ENCODE measurements around the gene MAGI1. TPM values are rescaled to one million over a fixed set of nuclear protein-coding genes. Genes with fewer than 3 reads are reported as not detected.
A peak's percentile ranks its signal among the peaks of the same experiment; 100 is the strongest.

Gene MAGI1
- total RNA-seq, 1 experiment from 2014 or later: 58.2 TPM

DNA sequence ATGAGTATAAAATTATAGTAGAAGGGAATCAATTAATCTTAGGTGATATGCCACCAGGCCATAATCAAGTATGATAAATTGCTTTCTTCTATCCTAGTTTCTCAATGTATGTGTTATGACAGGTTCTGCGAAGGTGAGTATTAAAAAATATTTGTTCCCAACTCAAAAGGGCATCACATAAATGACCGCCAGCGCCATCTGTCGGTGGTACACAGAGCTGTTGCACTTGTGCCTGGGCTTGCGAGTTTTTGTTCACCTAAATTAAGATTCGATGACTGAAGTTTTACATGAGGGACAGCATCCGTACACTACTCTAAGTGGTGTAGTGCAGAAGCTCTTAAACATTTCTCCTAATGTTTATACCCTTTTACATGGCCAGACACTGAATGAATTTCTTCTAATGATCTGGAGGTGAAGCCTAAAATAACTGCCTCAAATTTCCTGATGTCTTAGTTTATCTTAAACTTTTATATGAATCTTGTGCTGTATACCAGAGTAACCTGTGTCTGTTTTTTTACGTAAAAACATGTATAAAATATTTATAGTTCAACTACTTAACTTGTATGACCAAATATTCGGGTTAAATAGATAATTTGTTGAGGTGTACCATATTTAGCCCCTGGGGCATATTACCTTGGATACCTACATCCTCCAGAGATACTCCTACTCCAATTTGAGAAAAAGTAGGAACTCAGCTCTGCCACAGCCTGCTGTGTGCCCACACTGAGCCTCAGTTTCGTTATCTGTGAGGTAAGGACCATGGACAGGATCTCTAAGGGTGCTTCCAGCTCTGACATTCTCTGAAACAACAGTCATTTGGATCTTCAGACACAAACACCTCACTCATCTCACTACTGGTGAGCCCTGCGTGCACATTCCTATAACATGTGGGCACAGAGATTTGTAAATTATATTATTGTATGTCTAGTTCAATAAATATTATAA, 365.6 kb downstream of the MAGI1 start:
- POLR2A ChIA-PET: no interaction called here
- Mint-ChIP-seq H3K27me3 (ENCODE audit: low read depth) (no peaks in the 10 kb centered on the region), H3K27ac (no peak overlapping the region), H3K36me3 (no peaks in the 10 kb centered on the region), H3K4me3 (no peak overlapping the region), H3K4me1 (peaks cover 36% of the 10 kb centered on the region), H3K9me3 (no peaks in the 10 kb centered on the region)
- peak; percentile 66 for ATAC-seq
- CTCF ChIA-PET: interaction anchor here (0.6 to 3.7 kb wide), 29 partner anchors 8 to 339 kb away, joined by 3 to 23 read pairs (median 4); no protein-coding TSS in a partner anchor
- TF ChIP-seq, protein P1, sequence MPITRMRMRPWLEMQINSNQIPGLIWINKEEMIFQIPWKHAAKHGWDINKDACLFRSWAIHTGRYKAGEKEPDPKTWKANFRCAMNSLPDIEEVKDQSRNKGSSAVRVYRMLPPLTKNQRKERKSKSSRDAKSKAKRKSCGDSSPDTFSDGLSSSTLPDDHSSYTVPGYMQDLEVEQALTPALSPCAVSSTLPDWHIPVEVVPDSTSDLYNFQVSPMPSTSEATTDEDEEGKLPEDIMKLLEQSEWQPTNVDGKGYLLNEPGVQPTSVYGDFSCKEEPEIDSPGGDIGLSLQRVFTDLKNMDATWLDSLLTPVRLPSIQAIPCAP (CRISPR knock-in tag; IDR thresholded peaks at IDR 0.05): no peak
- TF ChIP-seq, protein P2, sequence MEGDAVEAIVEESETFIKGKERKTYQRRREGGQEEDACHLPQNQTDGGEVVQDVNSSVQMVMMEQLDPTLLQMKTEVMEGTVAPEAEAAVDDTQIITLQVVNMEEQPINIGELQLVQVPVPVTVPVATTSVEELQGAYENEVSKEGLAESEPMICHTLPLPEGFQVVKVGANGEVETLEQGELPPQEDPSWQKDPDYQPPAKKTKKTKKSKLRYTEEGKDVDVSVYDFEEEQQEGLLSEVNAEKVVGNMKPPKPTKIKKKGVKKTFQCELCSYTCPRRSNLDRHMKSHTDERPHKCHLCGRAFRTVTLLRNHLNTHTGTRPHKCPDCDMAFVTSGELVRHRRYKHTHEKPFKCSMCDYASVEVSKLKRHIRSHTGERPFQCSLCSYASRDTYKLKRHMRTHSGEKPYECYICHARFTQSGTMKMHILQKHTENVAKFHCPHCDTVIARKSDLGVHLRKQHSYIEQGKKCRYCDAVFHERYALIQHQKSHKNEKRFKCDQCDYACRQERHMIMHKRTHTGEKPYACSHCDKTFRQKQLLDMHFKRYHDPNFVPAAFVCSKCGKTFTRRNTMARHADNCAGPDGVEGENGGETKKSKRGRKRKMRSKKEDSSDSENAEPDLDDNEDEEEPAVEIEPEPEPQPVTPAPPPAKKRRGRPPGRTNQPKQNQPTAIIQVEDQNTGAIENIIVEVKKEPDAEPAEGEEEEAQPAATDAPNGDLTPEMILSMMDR (IDR thresholded peaks at IDR 0.05): peak; percentile 85
- DNase-seq (ENCODE audit: low spot score): peak; percentile 74

DNA sequence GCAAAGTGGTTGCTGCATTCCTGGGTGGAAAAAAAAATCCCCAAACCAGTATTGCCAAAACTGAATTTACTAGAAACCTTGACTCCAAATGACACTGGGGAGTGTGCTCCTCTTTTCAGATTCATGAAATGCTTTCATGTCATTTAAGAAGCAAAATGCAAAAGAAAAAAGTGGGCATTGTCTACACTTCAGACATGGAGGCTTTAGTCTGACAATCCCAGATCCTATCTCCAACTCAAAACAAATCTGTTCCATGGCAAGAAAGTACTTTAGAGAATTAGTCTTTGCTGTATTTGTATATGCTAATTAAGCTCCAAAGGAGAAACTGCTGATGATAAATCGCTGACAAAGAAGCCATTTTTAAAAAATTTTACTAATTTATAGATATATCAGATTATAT, 366.7 kb downstream of the MAGI1 start:
- POLR2A ChIA-PET: no interaction called here
- no peak overlapping the region for H3K27ac Mint-ChIP-seq
- ATAC-seq (no peak), DNase-seq (ENCODE audit: low spot score) (no peak)
- no peaks in the 10 kb centered on the region for H3K36me3 Mint-ChIP-seq
- H3K27me3 Mint-ChIP-seq (ENCODE audit: low read depth): no peaks in the 10 kb centered on the region
- CTCF ChIA-PET: interaction anchor here (1.2 to 3.7 kb wide), 3 partner anchors 79 to 206 kb away, joined by 3 to 20 read pairs (median 3); no protein-coding TSS in a partner anchor
- TF ChIP-seq, protein P3, sequence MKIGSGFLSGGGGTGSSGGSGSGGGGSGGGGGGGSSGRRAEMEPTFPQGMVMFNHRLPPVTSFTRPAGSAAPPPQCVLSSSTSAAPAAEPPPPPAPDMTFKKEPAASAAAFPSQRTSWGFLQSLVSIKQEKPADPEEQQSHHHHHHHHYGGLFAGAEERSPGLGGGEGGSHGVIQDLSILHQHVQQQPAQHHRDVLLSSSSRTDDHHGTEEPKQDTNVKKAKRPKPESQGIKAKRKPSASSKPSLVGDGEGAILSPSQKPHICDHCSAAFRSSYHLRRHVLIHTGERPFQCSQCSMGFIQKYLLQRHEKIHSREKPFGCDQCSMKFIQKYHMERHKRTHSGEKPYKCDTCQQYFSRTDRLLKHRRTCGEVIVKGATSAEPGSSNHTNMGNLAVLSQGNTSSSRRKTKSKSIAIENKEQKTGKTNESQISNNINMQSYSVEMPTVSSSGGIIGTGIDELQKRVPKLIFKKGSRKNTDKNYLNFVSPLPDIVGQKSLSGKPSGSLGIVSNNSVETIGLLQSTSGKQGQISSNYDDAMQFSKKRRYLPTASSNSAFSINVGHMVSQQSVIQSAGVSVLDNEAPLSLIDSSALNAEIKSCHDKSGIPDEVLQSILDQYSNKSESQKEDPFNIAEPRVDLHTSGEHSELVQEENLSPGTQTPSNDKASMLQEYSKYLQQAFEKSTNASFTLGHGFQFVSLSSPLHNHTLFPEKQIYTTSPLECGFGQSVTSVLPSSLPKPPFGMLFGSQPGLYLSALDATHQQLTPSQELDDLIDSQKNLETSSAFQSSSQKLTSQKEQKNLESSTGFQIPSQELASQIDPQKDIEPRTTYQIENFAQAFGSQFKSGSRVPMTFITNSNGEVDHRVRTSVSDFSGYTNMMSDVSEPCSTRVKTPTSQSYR (CRISPR knock-in tag; IDR thresholded peaks at IDR 0.05): no peak
- TF ChIP-seq NFE2L1 (CRISPR knock-in tag; IDR thresholded peaks at IDR 0.05): no peak
- no peak for TF ChIP-seq ATF1 (CRISPR knock-in tag; IDR thresholded peaks at IDR 0.05)
- no peak for TF ChIP-seq RELA (CRISPR knock-in tag; IDR thresholded peaks at IDR 0.05; ENCODE audit: borderline replicate concordance)
- TF ChIP-seq ZNF317 (CRISPR knock-in tag; IDR thresholded peaks at IDR 0.05; ENCODE audit: borderline replicate concordance, low read depth): no peak
- no peak for TF ChIP-seq TCF7 (CRISPR knock-in tag; IDR thresholded peaks at IDR 0.05; ENCODE audit: low read depth)
- no peaks in the 10 kb centered on the region for H3K9me3 Mint-ChIP-seq
- H3K4me1 Mint-ChIP-seq: peaks cover 36% of the 10 kb centered on the region
- H3K4me3 Mint-ChIP-seq: no peak overlapping the region

DNA sequence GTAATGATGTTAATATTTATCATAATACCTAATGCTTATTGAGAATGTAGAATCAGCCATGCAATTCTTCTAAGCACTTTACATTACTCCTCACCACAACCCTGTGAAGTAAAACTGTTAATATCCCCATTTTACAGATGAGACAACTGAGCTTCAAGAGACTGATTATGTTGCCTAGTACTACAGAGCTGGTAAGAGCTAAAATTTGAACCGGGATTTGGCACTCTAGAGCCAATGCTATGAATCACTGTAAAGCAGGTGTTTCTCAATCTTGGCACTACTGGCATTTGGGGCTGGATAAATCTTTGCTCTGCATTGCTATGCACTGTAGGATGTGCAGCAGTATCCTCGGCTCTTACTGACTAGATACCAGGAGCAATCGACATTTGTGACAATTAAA, 367.7 kb downstream of the MAGI1 start:
- no peak overlapping the region for H3K4me3 Mint-ChIP-seq
- no peaks in the 10 kb centered on the region for H3K9me3 Mint-ChIP-seq
- no peak for DNase-seq (ENCODE audit: low spot score)
- POLR2A ChIA-PET: no interaction called here
- no peak overlapping the region for H3K27ac Mint-ChIP-seq
- peaks cover 37% of the 10 kb centered on the region for H3K4me1 Mint-ChIP-seq
- CTCF ChIA-PET: interaction anchor here (1.2 to 1.5 kb wide), 2 partner anchors 80 to 101 kb away, joined by 3 read pairs; no protein-coding TSS in a partner anchor
- H3K27me3 Mint-ChIP-seq (ENCODE audit: low read depth): no peaks in the 10 kb centered on the region
- H3K36me3 Mint-ChIP-seq: no peaks in the 10 kb centered on the region
- ATAC-seq: no peak
- TF ChIP-seq KAT7 (CRISPR knock-in tag; IDR thresholded peaks at IDR 0.05; ENCODE audit: borderline replicate concordance) (no peak), NR1H2 (CRISPR knock-in tag; IDR thresholded peaks at IDR 0.05) (no peak), HMGA2 (CRISPR knock-in tag; IDR thresholded peaks at IDR 0.05) (no peak), FOXP1 (CRISPR knock-in tag; IDR thresholded peaks at IDR 0.05; ENCODE audit: borderline replicate concordance) (no peak), RORB (CRISPR knock-in tag; IDR thresholded peaks at IDR 0.05) (no peak), CREM (CRISPR knock-in tag; IDR thresholded peaks at IDR 0.05) (no peak), EMX1 (CRISPR knock-in tag; IDR thresholded peaks at IDR 0.05) (no peak)
- TF ChIP-seq, protein P4, sequence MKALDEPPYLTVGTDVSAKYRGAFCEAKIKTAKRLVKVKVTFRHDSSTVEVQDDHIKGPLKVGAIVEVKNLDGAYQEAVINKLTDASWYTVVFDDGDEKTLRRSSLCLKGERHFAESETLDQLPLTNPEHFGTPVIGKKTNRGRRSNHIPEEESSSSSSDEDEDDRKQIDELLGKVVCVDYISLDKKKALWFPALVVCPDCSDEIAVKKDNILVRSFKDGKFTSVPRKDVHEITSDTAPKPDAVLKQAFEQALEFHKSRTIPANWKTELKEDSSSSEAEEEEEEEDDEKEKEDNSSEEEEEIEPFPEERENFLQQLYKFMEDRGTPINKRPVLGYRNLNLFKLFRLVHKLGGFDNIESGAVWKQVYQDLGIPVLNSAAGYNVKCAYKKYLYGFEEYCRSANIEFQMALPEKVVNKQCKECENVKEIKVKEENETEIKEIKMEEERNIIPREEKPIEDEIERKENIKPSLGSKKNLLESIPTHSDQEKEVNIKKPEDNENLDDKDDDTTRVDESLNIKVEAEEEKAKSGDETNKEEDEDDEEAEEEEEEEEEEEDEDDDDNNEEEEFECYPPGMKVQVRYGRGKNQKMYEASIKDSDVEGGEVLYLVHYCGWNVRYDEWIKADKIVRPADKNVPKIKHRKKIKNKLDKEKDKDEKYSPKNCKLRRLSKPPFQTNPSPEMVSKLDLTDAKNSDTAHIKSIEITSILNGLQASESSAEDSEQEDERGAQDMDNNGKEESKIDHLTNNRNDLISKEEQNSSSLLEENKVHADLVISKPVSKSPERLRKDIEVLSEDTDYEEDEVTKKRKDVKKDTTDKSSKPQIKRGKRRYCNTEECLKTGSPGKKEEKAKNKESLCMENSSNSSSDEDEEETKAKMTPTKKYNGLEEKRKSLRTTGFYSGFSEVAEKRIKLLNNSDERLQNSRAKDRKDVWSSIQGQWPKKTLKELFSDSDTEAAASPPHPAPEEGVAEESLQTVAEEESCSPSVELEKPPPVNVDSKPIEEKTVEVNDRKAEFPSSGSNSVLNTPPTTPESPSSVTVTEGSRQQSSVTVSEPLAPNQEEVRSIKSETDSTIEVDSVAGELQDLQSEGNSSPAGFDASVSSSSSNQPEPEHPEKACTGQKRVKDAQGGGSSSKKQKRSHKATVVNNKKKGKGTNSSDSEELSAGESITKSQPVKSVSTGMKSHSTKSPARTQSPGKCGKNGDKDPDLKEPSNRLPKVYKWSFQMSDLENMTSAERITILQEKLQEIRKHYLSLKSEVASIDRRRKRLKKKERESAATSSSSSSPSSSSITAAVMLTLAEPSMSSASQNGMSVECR (CRISPR knock-in tag; IDR thresholded peaks at IDR 0.05; ENCODE audit: borderline replicate concordance): no peak
- TF ChIP-seq, protein P1 (CRISPR knock-in tag; IDR thresholded peaks at IDR 0.05): no peak
- TF ChIP-seq, protein P5, sequence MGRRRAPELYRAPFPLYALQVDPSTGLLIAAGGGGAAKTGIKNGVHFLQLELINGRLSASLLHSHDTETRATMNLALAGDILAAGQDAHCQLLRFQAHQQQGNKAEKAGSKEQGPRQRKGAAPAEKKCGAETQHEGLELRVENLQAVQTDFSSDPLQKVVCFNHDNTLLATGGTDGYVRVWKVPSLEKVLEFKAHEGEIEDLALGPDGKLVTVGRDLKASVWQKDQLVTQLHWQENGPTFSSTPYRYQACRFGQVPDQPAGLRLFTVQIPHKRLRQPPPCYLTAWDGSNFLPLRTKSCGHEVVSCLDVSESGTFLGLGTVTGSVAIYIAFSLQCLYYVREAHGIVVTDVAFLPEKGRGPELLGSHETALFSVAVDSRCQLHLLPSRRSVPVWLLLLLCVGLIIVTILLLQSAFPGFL (CRISPR knock-in tag; IDR thresholded peaks at IDR 0.05; ENCODE audit: borderline replicate concordance): no peak

Data from WTC11 (cell line).